GM21360 (cell line): ENCODE measurements around the gene FNDC11.

ENCODE experiments used
- ATAC-seq: cut with Tn5 transposase; IDR thresholded peaks from one replicate; pipeline ENCODE4 v1.9.1; 2021; ENCODE audit warnings: mild to moderate bottlenecking, moderate library complexity; ENCODE audit not compliant: unreplicated experiment

FNDC11 gene

GRCh38 chr20:63577317-63577894 is 23.4 kb downstream of the FNDC11 start:
- ATAC-seq, result no peak

DNA sequence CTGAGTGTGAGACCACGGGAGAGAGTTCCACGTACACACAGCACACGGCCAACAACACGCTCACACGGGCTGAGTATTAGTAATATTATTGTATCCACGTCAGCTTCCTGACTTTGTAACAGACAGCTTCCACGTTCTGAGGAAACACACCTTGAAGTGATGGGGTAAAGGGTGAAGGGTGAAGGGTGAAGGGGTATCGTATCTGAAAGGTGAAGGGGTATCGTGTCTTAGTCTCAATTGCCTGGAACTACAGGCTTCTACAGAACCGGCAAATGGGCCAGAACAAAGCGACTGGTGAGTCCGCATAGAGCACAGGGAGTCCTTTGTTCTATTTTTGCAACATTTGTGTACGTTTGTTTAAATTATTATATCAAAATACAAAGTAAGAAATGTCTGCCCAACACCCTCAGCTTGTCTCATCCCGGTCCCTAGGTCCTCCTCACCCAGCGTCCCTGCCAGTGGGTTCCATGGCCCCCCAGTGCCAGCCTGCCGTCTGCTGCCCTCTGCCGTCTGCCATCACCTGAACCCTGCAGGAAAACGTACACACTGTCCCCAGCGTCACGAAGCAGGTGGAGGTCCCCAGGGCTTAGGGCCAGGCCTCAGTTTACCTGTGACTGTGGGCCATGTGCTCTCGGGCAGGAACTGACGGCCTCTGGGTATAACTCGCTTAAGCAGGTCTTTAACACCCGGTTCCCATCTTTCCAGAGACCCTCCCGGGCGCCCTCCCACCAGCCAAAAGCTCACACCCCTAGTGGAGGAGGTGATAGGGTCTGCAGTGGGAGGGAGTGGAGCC is 24.5 kb downstream of the FNDC11 start:
- no peak for ATAC-seq

DNA sequence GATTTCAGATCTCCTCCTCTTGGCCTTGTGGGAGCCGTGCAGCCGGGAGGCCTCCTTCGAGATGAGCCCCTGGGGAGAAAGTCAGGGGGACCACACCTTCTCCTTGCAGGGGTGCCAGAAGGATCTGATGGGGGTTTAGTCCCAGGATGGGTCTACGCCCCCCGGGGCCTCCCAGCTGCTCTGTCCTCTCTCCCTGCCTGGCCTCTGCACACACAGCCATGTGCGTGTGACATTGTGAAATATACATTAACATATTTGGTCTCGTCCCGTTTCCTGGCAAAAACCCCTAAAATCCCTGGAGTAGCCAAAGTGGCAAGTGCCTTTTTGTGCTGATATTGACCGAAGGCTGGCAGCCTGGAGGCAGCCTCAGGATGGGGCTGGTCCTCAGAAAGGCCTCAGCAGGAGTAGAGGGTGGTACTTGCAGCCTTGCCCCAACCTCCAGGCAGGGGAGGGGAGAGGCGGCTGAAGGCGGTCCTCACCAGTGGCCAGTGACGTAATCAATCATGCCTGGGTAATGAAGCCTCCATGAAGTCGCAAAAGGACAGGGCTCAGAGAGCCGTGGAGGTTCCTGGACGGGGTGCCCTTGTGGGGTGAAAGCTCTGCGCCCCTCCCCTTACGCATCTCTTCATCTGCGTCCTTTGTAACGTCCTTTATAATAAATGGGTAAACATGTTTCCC is 25.2 kb downstream of the FNDC11 start:
- no peak for ATAC-seq

GRCh38 chr20:63580796-63581461 is 27.0 kb downstream of the FNDC11 start:
- ATAC-seq, result no peak

DNA sequence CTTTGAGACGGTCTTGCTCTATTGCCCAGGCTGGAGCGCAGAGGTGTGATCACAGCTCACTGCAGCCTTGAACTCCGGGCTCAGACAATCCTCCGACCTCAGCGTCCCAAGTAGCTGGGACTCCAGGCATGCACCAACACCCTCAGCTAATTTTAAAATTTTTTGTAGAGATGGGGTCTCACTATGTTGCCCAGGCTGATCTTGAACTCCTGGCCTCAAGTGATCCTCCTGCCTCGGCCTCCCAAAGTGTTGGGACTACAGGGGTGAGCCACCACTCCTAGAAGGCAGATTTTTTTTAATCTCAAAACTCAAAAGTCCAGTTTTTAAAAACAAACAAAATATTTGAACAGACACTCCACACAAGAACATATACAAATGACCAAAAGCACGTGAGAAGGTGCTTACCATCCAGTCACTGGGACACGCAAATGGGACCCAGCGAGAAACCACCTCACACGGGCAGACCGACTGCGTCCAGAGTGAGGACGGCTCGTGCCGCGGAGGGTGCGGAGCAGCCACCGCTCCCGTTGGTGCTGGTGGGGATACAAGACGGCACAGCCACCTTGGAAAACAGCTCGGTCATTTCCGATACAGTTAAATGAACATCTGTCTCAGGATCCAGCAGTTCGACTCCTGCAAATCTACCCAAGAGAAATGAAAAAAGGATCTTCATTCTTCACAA is 28.6 kb downstream of the FNDC11 start:
- ATAC-seq, result no peak

DNA sequence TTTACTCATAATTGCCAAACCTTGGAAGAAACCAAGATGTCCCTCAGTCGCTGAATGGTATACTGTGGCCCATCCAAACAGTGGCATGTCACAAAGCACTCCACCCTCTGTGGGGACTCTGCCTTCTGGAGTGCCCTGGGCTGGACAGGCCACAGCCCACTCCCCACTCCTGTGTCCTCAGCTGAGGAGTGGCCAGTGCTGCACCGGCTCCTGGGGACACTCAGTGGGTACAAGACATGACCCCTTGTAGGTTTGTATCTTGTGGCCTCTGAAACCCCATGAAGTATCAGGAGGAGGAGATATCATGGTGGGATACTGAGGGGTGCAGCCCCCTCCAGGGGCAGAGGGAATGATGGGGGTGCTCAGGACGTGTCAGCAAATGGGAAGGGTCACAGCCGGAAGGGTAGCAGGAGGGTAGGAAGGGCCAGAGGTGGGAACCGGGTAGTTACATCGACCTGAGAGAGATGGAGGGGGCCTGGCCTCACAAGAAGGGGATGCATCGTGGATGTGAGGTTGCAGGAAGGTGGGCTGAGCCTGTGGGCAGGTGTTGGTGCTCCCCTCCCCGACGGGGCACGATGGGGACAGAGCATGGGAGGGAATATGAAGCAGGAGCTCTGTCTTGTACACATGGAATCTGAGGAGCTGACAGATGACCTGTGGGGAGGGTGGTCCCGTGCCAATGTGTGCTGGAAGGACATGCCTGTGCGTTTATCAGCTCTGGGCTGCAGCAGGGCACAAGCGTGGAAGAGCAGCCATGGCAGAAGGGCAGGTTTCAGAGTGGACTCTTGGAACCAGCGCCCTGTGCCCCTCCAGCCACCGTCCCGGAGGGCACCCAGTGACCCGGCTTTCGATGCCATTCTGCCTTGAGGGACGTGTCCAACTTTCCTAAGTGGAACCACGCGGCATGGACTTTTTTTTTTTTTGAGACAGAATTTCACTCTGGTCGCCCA is 31.9 kb downstream of the FNDC11 start:
- no peak for ATAC-seq

DNA sequence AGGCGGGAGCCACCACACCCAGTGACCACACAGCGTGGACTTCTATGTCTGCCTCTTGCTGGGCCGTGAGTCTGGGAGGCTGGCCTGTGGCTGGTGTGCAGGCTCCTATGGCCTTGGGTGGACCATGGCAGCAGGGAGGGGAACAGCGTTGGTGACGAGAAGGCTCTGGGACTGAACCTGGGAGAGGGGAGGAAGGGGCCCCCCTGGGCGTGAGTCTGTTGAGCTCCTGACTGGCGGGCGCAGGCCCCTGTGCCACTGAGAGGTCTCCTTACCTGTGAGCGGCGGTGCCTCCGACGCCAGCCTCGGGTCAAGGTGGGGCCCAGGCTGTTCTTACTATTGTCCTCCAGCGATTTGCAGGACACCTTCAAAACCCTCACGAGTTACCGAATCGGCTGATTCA is 32.8 kb downstream of the FNDC11 start:
- no peak for ATAC-seq

DNA sequence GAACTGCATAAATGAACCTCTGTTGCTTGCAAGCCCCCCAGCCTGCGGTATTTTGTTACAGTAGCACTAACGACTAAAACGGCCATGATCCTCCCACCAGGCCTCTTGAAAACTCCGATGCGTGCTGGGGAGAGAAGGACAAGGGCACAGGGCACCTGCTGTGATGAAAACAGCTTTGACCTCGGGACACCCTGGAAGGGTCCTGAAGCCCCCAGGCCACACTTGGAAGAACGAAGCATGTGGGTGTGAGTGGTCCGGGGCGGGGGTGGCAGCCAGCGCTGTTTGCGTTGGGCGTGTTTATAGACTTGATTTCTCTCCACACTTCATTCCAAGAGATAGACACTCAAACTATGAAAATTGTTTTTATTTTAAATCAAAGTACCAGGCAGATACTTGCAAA is 33.3 kb downstream of the FNDC11 start:
- no peak for ATAC-seq

GRCh38 chr20:63587776-63588591 is 34.0 kb downstream of the FNDC11 start:
- ATAC-seq, result no peak

DNA sequence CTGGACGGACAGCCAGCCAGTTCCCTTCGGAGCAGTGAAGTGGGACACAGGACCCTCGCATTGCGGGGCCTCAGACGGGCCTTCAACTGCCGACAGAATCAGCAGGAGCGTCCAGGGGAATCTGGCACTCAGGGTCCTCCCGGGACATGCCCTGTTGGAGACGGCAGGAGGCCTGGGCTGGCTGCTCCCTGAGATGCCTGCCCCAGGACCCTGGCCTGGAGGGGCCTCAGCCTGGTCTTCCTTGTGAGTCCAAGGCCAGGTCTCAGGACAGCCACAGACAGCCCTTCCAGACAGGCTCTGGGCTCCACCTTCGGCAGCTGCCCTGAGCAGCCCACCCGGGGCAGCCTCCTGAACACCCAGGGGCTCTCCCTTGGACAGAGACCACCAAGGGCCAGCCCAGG is 34.7 kb downstream of the FNDC11 start:
- no peak for ATAC-seq

DNA sequence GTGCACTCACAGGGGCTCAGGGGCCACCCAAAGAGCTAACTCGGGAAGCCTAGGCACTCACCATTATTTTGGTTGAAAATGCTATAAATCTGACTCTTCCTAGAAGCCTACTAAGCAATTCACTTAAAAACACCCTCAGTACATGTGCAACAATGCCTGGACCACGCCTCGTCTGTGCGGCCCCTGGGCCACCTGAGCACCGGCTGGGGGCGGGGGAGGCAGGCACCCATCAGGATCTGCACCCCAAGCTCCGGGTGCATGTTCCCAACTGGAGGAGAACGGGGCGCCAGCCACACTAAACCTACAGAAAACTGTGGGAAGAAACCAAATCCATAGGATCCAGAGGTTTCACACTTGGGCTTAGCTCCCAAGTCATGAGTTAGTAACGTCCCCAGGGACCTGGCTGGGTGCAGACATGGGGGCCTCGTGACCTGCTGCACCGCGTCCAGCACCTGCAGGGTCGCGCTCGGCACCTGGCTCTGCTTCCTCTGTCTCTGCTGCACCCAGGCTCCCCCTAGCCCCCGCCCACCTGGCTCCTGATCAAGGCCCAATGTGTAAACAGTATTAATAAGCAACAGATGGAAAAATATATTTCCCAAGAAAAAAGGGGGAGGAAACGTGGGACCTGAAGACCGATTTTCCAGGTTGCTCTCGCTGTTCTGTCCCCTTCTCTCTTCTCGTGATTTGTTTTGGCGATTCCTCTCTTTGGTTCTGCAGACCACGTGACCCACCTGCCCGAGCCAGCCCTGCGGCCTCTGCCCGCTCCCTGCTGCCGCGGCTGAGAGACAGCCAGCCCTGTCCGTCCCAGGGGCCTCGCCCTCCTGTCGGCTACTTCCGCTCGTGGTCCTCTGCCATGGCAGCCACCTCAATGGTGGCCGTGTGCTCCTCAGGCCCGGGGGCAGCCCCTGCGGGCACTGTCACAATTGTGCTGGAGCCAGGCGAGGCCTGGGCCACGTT is 35.6 kb downstream of the FNDC11 start:
- ATAC-seq, result no peak

- no peak for ATAC-seq
Measured at GRCh38 chr20:63590218-63591146, 36.5 kb downstream of the FNDC11 start.

DNA sequence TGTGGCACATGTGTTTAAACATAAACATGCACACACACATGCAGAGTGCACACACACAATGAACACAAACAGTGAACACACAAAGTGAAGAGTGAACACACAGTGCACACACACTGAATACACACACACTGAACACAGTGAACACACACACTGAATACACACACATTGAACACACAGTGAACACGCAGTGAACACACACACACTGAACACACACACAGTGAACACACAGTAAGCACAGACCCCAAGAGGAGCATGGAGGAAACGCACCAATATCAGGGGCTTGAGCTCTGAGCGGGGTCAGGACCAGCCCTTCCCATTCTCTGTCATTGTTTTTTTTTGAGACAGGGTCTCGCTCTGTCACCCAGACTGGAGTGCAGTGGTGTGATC is 37.2 kb downstream of the FNDC11 start:
- no peak for ATAC-seq

- no peak for ATAC-seq
Measured at GRCh38 chr20:63591786-63592355, 37.9 kb downstream of the FNDC11 start.

DNA sequence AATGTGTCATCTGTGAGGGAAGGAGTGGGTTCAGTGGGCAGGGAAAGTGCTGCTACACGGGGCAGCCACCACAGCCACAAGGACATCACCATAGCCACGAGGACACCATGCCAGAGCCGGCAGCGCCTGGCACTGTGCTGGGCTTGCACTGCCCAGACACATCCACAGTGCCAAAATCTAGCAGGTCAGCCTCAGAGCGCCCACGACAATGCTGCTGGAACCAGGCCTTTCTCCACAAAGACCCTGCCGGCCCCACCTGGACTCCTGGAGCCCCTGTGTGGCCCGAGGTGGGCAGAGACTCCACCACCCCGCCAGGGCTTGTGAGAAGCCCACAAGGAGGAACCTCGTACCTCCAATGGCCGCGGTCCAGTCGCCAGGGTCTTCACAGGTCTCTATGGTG is 38.7 kb downstream of the FNDC11 start:
- no peak for ATAC-seq

GRCh38 chr20:63594043-63594561 is 40.1 kb downstream of the FNDC11 start:
- ATAC-seq, result no peak
